ENCODE measurements around the gene CSF1R.

DNA sequence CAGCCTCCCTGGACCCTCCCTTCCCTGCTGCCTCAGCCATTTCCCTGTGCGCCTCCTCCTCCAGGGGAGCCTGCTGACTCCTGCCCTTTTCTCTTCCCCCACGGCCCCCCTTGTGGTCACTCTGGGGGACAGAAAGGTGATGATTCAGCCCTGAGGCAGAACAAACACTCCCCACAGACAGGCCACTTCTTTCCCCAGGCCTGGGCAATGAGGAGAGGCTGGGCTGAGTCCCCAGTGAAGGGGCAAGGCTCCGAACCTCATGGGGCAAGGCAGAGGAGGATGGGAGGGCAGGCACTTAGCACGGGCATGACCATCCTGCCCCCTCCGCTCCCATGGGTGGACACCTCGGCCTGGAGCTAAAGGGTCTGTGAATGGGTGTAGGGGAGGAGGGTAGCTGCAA, 21.0 kb downstream of the CSF1R start:
- TF ChIP-seq, protein P1, sequence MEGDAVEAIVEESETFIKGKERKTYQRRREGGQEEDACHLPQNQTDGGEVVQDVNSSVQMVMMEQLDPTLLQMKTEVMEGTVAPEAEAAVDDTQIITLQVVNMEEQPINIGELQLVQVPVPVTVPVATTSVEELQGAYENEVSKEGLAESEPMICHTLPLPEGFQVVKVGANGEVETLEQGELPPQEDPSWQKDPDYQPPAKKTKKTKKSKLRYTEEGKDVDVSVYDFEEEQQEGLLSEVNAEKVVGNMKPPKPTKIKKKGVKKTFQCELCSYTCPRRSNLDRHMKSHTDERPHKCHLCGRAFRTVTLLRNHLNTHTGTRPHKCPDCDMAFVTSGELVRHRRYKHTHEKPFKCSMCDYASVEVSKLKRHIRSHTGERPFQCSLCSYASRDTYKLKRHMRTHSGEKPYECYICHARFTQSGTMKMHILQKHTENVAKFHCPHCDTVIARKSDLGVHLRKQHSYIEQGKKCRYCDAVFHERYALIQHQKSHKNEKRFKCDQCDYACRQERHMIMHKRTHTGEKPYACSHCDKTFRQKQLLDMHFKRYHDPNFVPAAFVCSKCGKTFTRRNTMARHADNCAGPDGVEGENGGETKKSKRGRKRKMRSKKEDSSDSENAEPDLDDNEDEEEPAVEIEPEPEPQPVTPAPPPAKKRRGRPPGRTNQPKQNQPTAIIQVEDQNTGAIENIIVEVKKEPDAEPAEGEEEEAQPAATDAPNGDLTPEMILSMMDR (IDR thresholded peaks at IDR 0.05; ENCODE audit: low read depth, low read length, poor library complexity, severe bottlenecking), result no peak
- no peak for TF ChIP-seq EZH2phosphoT487 (IDR thresholded peaks at IDR 0.05; ENCODE audit: borderline replicate concordance, low read length)

Measured in DOHH2 (cell line).